Neural progenitor cell (in vitro differentiated cells): Measurements from ENCODE around the gene KCNC3. TPM values are rescaled to one million over a fixed set of nuclear protein-coding genes. Genes with fewer than 3 reads are reported as not detected.
A peak's percentile ranks its signal among the peaks of the same experiment; 100 is the strongest.
"Not testable (repeated sequence)": the region's sequence is repeated elsewhere in the genome, so short reads cannot be mapped to it uniquely, and the experiment has no call there.

Experiments
- DNase-seq: peaks from one replicate; pipeline ENCODE4 v3.0.0-alpha.2; 2016; ENCODE audit warnings: low spot score
- H2AFZ ChIP-seq: fragments of 200-600 bp; sonication (generic); replicated peaks from 2 replicates; pipeline ENCODE4 v1.6.1; 2016; ENCODE audit warnings: antibody characterized with exemption
- H3F3A ChIP-seq: fragments of 200-600 bp; sonication (generic); 2 replicates; pipeline ENCODE4 v1.6.1; 2016; ENCODE audit warnings: antibody characterized with exemption, low read depth
- H3K27ac ChIP-seq: fragments of 200-600 bp; sonication (generic); 2 replicates; pipeline ENCODE4 v1.5.1; 2016; ENCODE audit warnings: mild to moderate bottlenecking
- H3K27me3 ChIP-seq: fragments of 200-600 bp; sonication (generic); 2 replicates; pipeline ENCODE4 v1.6.1; 2016; ENCODE audit warnings: mild to moderate bottlenecking, moderate library complexity
- H3K36me3 ChIP-seq: fragments of 200-600 bp; sonication (generic); 2 replicates; pipeline ENCODE4 v1.5.1; 2016
- H3K4me1 ChIP-seq: fragments of 200-600 bp; sonication (generic); 2 replicates; pipeline ENCODE4 v1.6.1; 2016; ENCODE audit warnings: mixed run types
- H3K4me2 ChIP-seq: fragments of 200-600 bp; sonication (generic); 2 replicates; pipeline ENCODE4 v1.6.1; 2016
- H3K4me3 ChIP-seq: fragments of 200-600 bp; sonication (generic); 2 replicates; pipeline ENCODE4 v1.5.1; 2016
- H3K79me2 ChIP-seq: fragments of 200-600 bp; sonication (generic); 2 replicates; pipeline ENCODE4 v1.6.1; 2016; ENCODE audit warnings: low read depth
- H3K9ac ChIP-seq: fragments of 200-600 bp; sonication (generic); 2 replicates; pipeline ENCODE4 v1.6.1; 2016
- H3K9me3 ChIP-seq: fragments of 200-600 bp; sonication (generic); 2 replicates; pipeline ENCODE4 v1.5.1; 2016; ENCODE audit warnings: low read depth
- H4K20me1 ChIP-seq: fragments of 200-600 bp; sonication (generic); 2 replicates; pipeline ENCODE4 v1.6.1; 2016; ENCODE audit warnings: low read depth
- H3K27ac Mint-ChIP-seq: 3 replicates; pipeline ENCODE4 v1.8.0; 2021; ENCODE audit warnings: mixed read lengths
- H3K27me3 Mint-ChIP-seq: 2 replicates; pipeline ENCODE4 v1.8.0; 2022; ENCODE audit warnings: low read depth, mild to moderate bottlenecking, inconsistent platforms, moderate library complexity, mixed read lengths; ENCODE audit not compliant: insufficient read depth
- H3K36me3 Mint-ChIP-seq: 3 replicates; pipeline ENCODE4 v1.8.0; 2021; ENCODE audit warnings: mixed read lengths
- H3K4me1 Mint-ChIP-seq: 3 replicates; pipeline ENCODE4 v1.8.0; 2021; ENCODE audit warnings: mixed read lengths
- H3K4me3 Mint-ChIP-seq: 3 replicates; pipeline ENCODE4 v1.8.0; 2021; ENCODE audit warnings: mild to moderate bottlenecking, moderate library complexity, mixed read lengths
- H3K9me3 Mint-ChIP-seq: 3 replicates; pipeline ENCODE4 v1.8.0; 2020; ENCODE audit warnings: mixed read lengths
- EZH2 ChIP-seq: fragments of 200-600 bp; sonication (generic); IDR thresholded peaks from 2 replicates; pipeline ENCODE4 v1.6.1; 2017; ENCODE audit warnings: antibody characterized with exemption, mild to moderate bottlenecking, moderate library complexity
- EZH2phosphoT487 ChIP-seq: fragments of 200-600 bp; sonication (generic); IDR thresholded peaks from 2 replicates; pipeline ENCODE4 v1.6.1; 2017; ENCODE audit warnings: antibody characterized with exemption
- total RNA-seq: library from RNA; depleted of rRNA; stranded (reverse); fragments of >200 nt; gene quantifications from 2 replicates; pipeline ENCODE4 v1.2.3, GENCODE V29; 2015; ENCODE audit warnings: low replicate concordance
- TF ChIP-seq, protein P1 (sequence below): fragments of 200-600 bp; sonication (generic); IDR thresholded peaks from 2 replicates; pipeline ENCODE4 v1.5.1; 2017; ENCODE audit warnings: antibody characterized with exemption, mild to moderate bottlenecking

The KCNC3 gene
- total RNA-seq, 1 donor from 2014 or later: 0.41 TPM

GRCh38 chr19:50330365-50331078 lies 1.3 kb upstream of the KCNC3 start:
- Histone ChIP-seq H3K9ac (peak overlapping the region; percentile 60), H3K4me2 (peak overlapping the region; percentile 92), H4K20me1 (peaks cover 33% of the 10 kb centered on the region), H3K4me3 (peak overlapping the region; percentile 62), H3K27ac (peak overlapping the region; percentile 69), H3K36me3 (no peaks in the 10 kb centered on the region), H3K27me3 (peaks cover 29% of the 10 kb centered on the region), H3K79me2 (peaks cover 16% of the 10 kb centered on the region), H3K4me1 (peaks cover 10% of the 10 kb centered on the region), H2AFZ (no peak overlapping the region), H3K9me3 (no peaks in the 10 kb centered on the region), H3F3A (peaks cover 42% of the 10 kb centered on the region)
- peaks cover 41% of the 10 kb centered on the region for H3K27me3 Mint-ChIP-seq
- peaks cover 5% of the 10 kb centered on the region for H3K36me3 Mint-ChIP-seq
- H3K27ac Mint-ChIP-seq: peak overlapping the region; percentile 47
- peak; percentile 98 for DNase-seq
- TF ChIP-seq, protein P1, sequence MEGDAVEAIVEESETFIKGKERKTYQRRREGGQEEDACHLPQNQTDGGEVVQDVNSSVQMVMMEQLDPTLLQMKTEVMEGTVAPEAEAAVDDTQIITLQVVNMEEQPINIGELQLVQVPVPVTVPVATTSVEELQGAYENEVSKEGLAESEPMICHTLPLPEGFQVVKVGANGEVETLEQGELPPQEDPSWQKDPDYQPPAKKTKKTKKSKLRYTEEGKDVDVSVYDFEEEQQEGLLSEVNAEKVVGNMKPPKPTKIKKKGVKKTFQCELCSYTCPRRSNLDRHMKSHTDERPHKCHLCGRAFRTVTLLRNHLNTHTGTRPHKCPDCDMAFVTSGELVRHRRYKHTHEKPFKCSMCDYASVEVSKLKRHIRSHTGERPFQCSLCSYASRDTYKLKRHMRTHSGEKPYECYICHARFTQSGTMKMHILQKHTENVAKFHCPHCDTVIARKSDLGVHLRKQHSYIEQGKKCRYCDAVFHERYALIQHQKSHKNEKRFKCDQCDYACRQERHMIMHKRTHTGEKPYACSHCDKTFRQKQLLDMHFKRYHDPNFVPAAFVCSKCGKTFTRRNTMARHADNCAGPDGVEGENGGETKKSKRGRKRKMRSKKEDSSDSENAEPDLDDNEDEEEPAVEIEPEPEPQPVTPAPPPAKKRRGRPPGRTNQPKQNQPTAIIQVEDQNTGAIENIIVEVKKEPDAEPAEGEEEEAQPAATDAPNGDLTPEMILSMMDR: no peak
- no peak for TF ChIP-seq EZH2phosphoT487
- no peak for TF ChIP-seq EZH2
- peaks cover 13% of the 10 kb centered on the region for H3K9me3 Mint-ChIP-seq
- H3K4me1 Mint-ChIP-seq: peaks cover 56% of the 10 kb centered on the region
- peak overlapping the region; percentile 94 for H3K4me3 Mint-ChIP-seq

GRCh38 chr19:50329926-50330294 lies 733 bp upstream of the KCNC3 start:
- H3K27ac ChIP-seq: peak overlapping the region; percentile 69
- peaks cover 16% of the 10 kb centered on the region for H3K79me2 ChIP-seq
- not testable (repeated sequence) for H3K9me3 ChIP-seq, H3K9me3 Mint-ChIP-seq, H2AFZ ChIP-seq, H3K36me3 ChIP-seq, DNase-seq, H3K36me3 Mint-ChIP-seq
- H3K4me1 ChIP-seq: peaks cover 13% of the 10 kb centered on the region
- Mint-ChIP-seq H3K4me1 (peaks cover 55% of the 10 kb centered on the region), H3K4me3 (peak overlapping the region; percentile 94), H3K27me3 (peaks cover 41% of the 10 kb centered on the region), H3K27ac (peak overlapping the region; percentile 64)
- peak overlapping the region; percentile 62 for H3K4me3 ChIP-seq
- H3F3A ChIP-seq: peaks cover 42% of the 10 kb centered on the region
- peak overlapping the region; percentile 18 for H3K9ac ChIP-seq
- peaks cover 38% of the 10 kb centered on the region for H4K20me1 ChIP-seq
- peaks cover 29% of the 10 kb centered on the region for H3K27me3 ChIP-seq
- H3K4me2 ChIP-seq: peak overlapping the region; percentile 92

GRCh38 chr19:50328873-50329145 lies 368 bp downstream of the KCNC3 start:
- H3K4me1 ChIP-seq: peaks cover 13% of the 10 kb centered on the region
- Mint-ChIP-seq H3K36me3 (no peaks in the 10 kb centered on the region), H3K9me3 (no peaks in the 10 kb centered on the region), H3K27ac (no peak overlapping the region), H3K4me3 (peak overlapping the region; percentile 94), H3K27me3 (peaks cover 39% of the 10 kb centered on the region), H3K4me1 (peaks cover 59% of the 10 kb centered on the region)
- H3K4me3 ChIP-seq: no peak overlapping the region
- H3K27me3 ChIP-seq: peaks cover 29% of the 10 kb centered on the region
- H4K20me1 ChIP-seq: peaks cover 48% of the 10 kb centered on the region
- TF ChIP-seq EZH2phosphoT487 (no peak), EZH2 (no peak)
- TF ChIP-seq, protein P1: no peak
- no peak overlapping the region for H3K4me2 ChIP-seq
- H3K79me2 ChIP-seq: peaks cover 16% of the 10 kb centered on the region
- no peak overlapping the region for H3K9ac ChIP-seq
- no peaks in the 10 kb centered on the region for H3K36me3 ChIP-seq
- no peak overlapping the region for H2AFZ ChIP-seq
- H3K9me3 ChIP-seq: no peaks in the 10 kb centered on the region
- H3K27ac ChIP-seq: no peak overlapping the region
- DNase-seq: no peak
- peaks cover 41% of the 10 kb centered on the region for H3F3A ChIP-seq

GRCh38 chr19:50328224-50328872 lies 829 bp downstream of the KCNC3 start:
- peaks cover 16% of the 10 kb centered on the region for H3K79me2 ChIP-seq
- TF ChIP-seq, protein P1: peak; percentile 7
- TF ChIP-seq EZH2phosphoT487: peak; percentile 53
- peak; percentile 71 for TF ChIP-seq EZH2
- Mint-ChIP-seq H3K36me3 (no peaks in the 10 kb centered on the region), H3K4me3 (no peak overlapping the region), H3K4me1 (peaks cover 55% of the 10 kb centered on the region), H3K27me3 (peaks cover 36% of the 10 kb centered on the region), H3K9me3 (no peaks in the 10 kb centered on the region), H3K27ac (no peak overlapping the region)
- no peaks in the 10 kb centered on the region for H3K9me3 ChIP-seq
- no peak overlapping the region for H3K9ac ChIP-seq
- H3K4me2 ChIP-seq: peak overlapping the region; percentile 82
- H3K4me1 ChIP-seq: peaks cover 13% of the 10 kb centered on the region
- H3K36me3 ChIP-seq: no peaks in the 10 kb centered on the region
- peak overlapping the region; percentile 47 for H3K4me3 ChIP-seq
- peaks cover 29% of the 10 kb centered on the region for H3K27me3 ChIP-seq
- H4K20me1 ChIP-seq: peaks cover 48% of the 10 kb centered on the region
- DNase-seq: peak; percentile 55
- H3K27ac ChIP-seq: no peak overlapping the region
- H2AFZ ChIP-seq: no peak overlapping the region
- peaks cover 37% of the 10 kb centered on the region for H3F3A ChIP-seq
